Measurements from ENCODE around the gene DPYSL5.

DPYSL5 gene

DNA sequence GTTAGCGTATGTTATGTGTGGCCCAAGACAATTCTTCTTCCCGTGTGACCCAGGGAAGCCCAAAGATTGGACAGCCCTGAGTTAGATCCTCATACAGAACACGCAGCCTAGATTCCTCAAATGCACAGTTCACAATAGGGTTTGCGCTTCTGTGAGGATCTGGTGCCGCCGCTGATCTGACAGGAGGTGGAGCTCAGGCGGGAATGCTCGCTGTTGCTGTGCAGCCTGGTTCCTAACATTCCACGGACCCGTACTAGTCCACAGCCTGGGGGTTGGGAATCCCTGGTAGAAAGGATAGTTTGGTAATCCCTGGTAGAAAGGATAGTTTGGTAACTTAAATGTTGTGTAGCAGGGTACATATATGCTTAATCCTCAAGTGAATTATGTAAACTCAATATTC lies 149.5 kb downstream of the DPYSL5 start:
- Histone ChIP-seq H4K8ac (ENCODE audit: low read depth, low read length) (no peak overlapping the region), H2BK120ac (ENCODE audit: insufficient read depth, low read length, poor library complexity) (no peak overlapping the region), H3K23ac (ENCODE audit: low read length) (no peak overlapping the region), H2BK12ac (ENCODE audit: low read length) (no peak overlapping the region), H2AFZ (ENCODE audit: insufficient read depth, low read length, poor library complexity) (no peak overlapping the region), H2AK5ac (ENCODE audit: low read length) (no peak overlapping the region), H3K27ac (ENCODE audit: low read depth, low read length) (no peak overlapping the region), H4K12ac (ENCODE audit: low read depth, low read length) (no peak overlapping the region), H3K36me3 (ENCODE audit: control insufficient read depth in 1 of 2, insufficient read depth in 2 of 2, low read length in 2 of 2) (no peaks in the 10 kb centered on the region), H3K79me2 (ENCODE audit: control insufficient read depth, insufficient read depth, low read length, poor library complexity) (no peaks in the 10 kb centered on the region), H3K4me3 (ENCODE audit: low read depth, low read length) (no peak overlapping the region), H2BK5ac (ENCODE audit: low read depth, low read length, poor library complexity) (no peak overlapping the region), H3K4me2 (ENCODE audit: low read length) (no peak overlapping the region), H3K4ac (ENCODE audit: low read depth, low read length) (no peak overlapping the region), H3K18ac (ENCODE audit: low read length) (no peak overlapping the region), H3K79me1 (ENCODE audit: low read length) (no peaks in the 10 kb centered on the region), H3K4me1 (ENCODE audit: control insufficient read depth in 1 of 2, insufficient read depth in 2 of 2, low read length in 2 of 2) (no peaks in the 10 kb centered on the region), H3K9me3 (ENCODE audit: insufficient read depth, low read depth, low read length) (no peaks in the 10 kb centered on the region), H3K27me3 (ENCODE audit: insufficient read depth, low read length) (no peaks in the 10 kb centered on the region), H3K9ac (ENCODE audit: low read length) (no peak overlapping the region), H3K14ac (ENCODE audit: low read length) (no peak overlapping the region), H4K91ac (ENCODE audit: low read depth, low read length) (no peak overlapping the region)
- WGBS (ENCODE audit: extremely low coverage, insufficient coverage, insufficient read length), result no CpG with 5 or more reads among the region's 10 CpGs
- DNase-seq, result peak; percentile 91 to 95

DNA sequence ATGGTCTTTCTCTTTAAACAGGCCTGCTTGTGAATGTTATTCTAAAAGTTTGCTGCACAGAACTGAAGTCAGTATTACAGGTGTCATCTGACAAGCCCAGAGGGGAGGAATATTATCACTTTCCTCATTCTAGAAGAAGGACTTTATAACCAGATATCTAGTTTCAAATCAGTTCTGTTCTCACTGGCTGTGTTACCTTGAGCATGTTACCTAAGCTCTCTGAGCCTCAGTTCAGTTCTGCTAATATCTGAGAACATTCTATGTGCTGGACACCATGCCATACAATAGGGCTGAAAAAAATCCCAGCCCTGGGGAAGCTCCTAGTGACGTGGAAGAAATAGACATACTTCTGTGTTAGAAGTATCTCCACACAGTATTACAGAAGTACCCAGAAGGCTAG lies 150.4 kb downstream of the DPYSL5 start:
- Histone ChIP-seq H4K91ac (ENCODE audit: low read depth, low read length) (no peak overlapping the region), H2AK5ac (ENCODE audit: low read length) (no peak overlapping the region), H3K79me2 (ENCODE audit: control insufficient read depth, insufficient read depth, low read length, poor library complexity) (no peaks in the 10 kb centered on the region), H3K4ac (ENCODE audit: low read depth, low read length) (no peak overlapping the region), H3K79me1 (ENCODE audit: low read length) (no peaks in the 10 kb centered on the region), H3K4me1 (ENCODE audit: control insufficient read depth in 1 of 2, insufficient read depth in 2 of 2, low read length in 2 of 2) (no peaks in the 10 kb centered on the region), H3K27ac (ENCODE audit: low read depth, low read length) (no peak overlapping the region), H3K4me2 (ENCODE audit: low read length) (no peak overlapping the region), H3K36me3 (ENCODE audit: control insufficient read depth in 1 of 2, insufficient read depth in 2 of 2, low read length in 2 of 2) (no peaks in the 10 kb centered on the region), H3K23ac (ENCODE audit: low read length) (no peak overlapping the region), H4K8ac (ENCODE audit: low read depth, low read length) (no peak overlapping the region), H3K4me3 (ENCODE audit: low read depth, low read length) (no peak overlapping the region), H4K12ac (ENCODE audit: low read depth, low read length) (no peak overlapping the region), H3K9ac (ENCODE audit: low read length) (no peak overlapping the region), H2BK5ac (ENCODE audit: low read depth, low read length, poor library complexity) (no peak overlapping the region), H3K9me3 (ENCODE audit: insufficient read depth, low read depth, low read length) (no peaks in the 10 kb centered on the region), H3K27me3 (ENCODE audit: insufficient read depth, low read length) (no peaks in the 10 kb centered on the region), H2BK12ac (ENCODE audit: low read length) (no peak overlapping the region), H2BK120ac (ENCODE audit: insufficient read depth, low read length, poor library complexity) (no peak overlapping the region), H3K14ac (ENCODE audit: low read length) (no peak overlapping the region), H2AFZ (ENCODE audit: insufficient read depth, low read length, poor library complexity) (no peak overlapping the region), H3K18ac (ENCODE audit: low read length) (no peak overlapping the region)
- no CpG with 5 or more reads among the region's 1 CpG for WGBS (ENCODE audit: extremely low coverage, insufficient coverage, insufficient read length)
- DNase-seq, result no peak

Measured in trophoblast cell (in vitro differentiated cells and primary cell).